GM12891 (cell line): Measurements from ENCODE around the gene RTN4RL1.

Experiments
- PAX5 ChIP-seq: IDR thresholded peaks from 2 replicates; pipeline ENCODE4 v1.6.1; 2011; ENCODE audit warnings: low read length, moderate library complexity, mild to moderate bottlenecking; ENCODE audit not compliant: insufficient read depth, severe bottlenecking
- POLR2A ChIP-seq: IDR thresholded peaks from 2 replicates; pipeline ENCODE4 v1.6.1; 2011; ENCODE audit warnings: low read depth, low read length, control low read depth
- POLR2AphosphoS5 ChIP-seq: IDR thresholded peaks from 2 replicates; pipeline ENCODE4 v1.6.1; 2011; ENCODE audit warnings: low read depth, low read length, control low read depth
- POU2F2 ChIP-seq: IDR thresholded peaks from 2 replicates; pipeline ENCODE4 v1.6.1; 2011; ENCODE audit warnings: low read depth, mild to moderate bottlenecking, control low read depth, low read length, moderate library complexity
- SPI1 ChIP-seq: IDR thresholded peaks from 2 replicates; pipeline ENCODE4 v1.6.1; 2011; ENCODE audit warnings: low read depth, low read length, control low read depth
- TAF1 ChIP-seq: IDR thresholded peaks from 2 replicates; pipeline ENCODE4 v1.6.1; 2011; ENCODE audit warnings: low read depth, low read length, control low read depth

DNA sequence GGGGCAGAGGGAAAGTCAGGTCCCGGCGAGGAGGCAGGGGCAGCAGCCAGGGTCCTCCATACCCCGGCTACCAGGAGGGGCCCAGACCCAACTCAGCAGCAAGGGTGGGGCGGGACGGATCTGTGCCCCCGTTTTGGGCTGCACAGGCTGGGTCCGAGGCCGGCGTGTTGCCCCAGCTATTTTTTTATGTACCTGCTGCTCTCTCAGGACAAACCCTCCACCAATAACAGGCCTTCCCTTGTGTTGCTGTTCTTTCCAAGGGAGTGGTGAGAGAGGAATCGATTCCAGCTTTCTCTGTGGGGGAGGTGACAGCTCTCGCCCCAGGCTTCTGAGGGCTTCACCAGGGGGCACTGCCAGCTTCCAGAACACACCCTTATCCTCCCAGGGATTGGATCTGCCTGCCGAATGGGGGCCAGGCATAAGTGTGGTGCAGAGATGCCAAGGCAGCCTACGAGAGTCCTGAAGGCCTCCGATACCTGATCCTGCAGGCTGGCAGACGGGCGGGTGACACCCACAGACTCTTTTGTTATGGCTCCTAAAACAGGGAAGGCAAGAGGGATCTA is 22.3 kb downstream of the RTN4RL1 start:
- TF ChIP-seq POLR2AphosphoS5 = no peak
- TF ChIP-seq POLR2A = no peak
- no peak for TF ChIP-seq PAX5
- TF ChIP-seq TAF1 = no peak
- no peak for TF ChIP-seq POU2F2
- no peak for TF ChIP-seq SPI1
